NCI-H69 (cell line): Measurements from ENCODE around the gene ABTB2.

Experiments used
- DNase-seq: peaks from one replicate; lab custom pipeline; 2025; lab: John Stamatoyannopoulos, UW

ABTB2 gene

DNA sequence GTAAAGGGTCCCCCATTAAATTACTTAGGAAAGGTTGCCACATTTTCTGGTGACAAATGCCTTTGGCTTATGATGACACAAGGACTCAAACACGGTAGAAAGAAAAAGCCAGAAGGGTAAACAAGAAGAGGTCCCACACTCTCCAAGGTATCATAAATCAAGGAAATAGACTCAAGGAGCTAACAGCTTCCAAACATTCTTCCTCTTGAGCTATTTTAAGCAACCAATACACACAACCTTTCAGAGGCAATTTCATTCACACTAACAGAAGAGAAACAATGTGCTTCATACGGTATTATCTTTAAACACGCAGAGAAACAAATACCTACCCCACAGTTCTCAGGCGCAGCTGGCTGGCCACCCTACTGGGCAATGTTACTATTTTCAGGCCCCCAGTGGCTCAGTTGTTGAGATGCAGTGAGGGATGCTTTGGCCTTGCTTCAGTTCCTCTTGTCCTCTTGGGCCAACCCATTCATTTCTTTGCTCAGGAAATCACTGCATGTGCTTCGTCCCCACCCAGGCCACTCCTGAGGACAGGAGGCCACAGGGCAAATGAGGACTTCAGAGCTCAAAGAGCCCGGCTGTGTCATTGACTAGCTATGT, 15.8 kb downstream of the ABTB2 start:
- DNase-seq: peak; percentile 83

DNA sequence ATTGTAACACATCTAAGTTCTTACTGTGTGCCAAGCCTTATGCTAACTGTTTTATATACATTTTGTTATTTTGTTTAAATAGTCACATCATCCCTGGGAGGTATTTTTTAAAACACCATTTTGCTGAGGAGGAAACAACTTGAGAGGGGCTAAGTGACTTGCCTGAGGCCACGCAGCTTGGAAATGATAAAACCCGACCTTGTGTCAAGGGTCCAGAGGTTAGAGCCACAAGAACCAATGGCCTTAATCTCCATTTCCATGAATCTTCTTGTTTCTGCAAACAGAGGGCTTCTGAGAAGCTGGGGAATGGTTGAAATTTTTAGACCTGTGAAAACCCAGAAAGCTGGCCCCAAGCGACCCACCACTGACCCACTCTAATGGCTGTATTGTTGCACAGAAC, 16.7 kb downstream of the ABTB2 start:
- no peak for DNase-seq

DNA sequence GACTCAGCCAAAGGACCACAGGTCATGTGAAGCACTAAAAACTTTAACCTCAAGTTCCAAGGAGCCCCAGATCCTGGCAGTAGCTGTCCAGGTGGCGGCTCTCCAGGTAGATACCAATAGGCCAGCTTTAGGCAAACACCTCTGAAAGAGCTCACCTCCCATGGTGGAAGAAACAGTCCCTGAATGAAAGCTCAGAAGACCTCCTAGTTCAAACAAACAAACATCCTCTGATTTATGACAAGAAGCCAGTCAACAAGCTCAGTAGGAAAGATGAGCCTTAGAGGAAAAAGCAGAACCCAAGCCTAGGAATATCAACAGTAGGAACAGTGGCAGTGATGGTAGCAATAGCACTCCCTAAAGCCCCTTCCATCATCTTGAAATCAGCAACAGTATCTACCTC, 17.2 kb downstream of the ABTB2 start:
- DNase-seq: peak; percentile 67

DNA sequence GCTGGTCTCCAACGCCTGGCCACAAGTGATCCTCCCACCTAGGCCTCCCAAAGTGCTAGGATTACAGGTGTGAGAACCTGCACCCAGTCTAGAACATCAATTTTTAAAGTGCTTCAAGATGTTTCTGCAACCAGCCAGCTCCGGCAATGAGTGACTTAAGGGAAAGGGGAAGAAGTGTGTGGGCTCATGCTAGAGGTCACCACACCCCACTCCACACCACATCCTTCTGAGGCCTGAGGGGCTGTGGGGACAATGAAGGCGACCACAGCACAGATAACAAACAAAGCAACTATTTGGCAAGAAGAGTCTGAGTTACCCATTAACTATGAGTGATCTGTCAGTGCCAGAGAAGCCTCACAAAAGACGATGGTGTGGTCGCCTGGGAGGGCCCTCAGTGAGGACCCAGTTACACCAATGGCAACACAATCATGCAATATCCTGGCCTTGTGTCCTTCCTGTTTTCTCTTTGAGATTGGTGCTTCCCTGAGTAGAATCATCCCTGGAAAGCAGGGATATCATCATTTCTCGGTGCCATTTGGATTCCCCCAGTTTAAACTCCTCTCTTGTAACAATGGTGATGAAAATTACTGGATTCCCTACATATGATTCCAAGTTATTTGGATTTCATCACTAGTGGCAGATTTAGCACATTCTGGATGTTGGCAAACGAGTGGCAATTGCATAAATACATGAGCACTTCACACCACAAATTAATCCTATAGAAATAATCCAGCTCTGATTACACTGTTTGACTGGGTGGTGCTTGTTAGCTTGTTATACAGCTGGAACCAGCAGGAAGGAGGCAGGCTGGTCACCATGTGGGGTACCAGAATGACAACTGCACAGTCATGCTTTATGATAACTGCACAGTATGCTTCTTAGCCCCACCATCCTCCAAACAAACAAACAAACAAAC, 18.4 kb downstream of the ABTB2 start:
- DNase-seq: peak; percentile 80

DNA sequence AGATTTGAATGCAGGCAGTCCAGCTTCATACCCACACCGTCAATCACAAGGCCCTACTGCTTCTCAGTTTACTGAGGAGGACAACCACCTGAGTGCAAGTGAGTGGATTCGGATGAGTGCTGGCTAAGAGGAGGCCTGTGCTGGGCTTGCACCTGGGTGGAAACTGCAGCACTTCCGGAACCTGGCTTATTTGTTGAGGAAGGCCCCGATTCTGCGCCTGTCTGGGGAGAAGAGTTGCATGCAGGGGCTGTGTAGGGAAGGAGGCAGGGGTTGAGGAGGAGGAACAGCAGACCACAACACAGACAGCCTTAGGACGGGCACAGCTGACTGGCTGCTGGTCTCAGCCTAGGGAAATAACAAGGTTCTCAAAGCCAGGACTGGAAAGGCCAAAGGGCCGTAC, 20.8 kb downstream of the ABTB2 start:
- DNase-seq: no peak

DNA sequence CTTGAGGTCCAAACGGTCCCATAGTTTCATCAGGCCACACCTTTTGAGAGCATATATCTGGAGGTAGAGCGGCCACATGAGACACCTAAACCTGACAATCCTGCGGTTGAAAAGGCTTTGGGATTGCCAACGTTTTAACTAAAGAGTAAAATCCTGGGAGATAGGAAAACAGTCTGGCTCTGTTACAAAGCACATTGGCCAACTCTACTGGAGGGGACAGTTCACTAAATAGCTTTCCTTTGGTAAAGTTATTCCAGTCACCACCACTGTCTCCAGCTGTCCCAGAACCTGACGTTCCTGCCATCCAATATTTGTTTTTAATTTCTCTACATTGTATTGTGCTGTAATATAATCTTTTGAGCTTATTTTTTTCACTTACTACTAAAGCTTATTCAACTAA, 22.0 kb downstream of the ABTB2 start:
- DNase-seq: no peak

DNA sequence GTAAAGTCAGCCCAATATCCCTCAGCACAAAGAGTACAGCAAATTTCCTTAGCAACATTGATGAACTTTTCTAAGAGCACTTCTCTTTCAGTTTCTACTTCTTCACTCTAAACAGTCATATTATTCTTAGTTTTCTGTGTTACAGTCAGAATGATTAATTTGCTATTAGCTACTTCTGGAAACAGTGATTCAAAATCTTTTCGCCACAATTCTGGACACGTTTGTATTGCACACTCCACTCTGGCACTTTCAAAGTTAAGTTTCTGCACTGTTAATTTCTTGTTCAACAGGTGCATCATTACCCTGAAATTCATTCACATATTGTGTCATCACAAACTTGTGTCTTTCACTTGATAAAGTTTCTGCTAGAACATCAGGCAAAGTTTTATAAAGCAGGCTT, 22.5 kb downstream of the ABTB2 start:
- no peak for DNase-seq

DNA sequence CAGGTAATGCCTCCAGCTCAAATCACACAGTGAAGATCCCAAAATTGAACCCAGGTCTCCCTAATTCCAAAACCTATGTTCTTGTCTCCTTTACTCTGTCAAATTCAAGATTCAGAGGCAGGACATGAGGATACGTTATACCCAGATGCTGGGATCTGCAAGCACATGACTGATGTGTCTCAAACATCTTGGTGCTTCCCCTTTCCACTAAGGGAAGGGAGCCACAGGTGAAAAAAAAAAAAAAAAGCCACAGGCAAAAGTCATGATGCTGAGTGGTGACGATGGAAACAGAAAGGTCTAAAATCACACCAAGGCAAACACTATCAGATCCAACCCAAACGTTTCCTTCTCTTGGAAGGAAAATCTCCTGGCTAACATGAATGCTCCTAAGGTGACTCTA, 24.0 kb downstream of the ABTB2 start:
- DNase-seq: no peak

DNA sequence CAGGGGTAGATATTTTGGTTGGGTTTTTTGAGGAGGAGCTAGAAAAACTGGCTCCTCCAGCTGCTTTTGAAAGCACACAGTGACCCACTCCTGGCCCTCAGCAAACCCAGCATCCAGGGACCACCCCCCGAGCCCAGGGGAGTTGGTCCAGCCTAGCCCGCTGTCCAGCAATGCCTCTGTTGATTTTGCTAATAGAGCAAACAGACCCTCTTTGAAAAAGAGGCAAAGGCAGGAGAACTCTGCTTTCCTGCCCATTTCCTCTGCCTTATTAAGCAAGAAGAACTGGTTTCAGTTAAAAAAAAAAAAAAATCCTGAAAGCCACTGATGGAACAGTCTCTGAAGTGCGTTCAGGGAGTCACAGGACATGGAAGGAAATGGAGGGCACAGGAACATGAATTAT, 25.3 kb downstream of the ABTB2 start:
- peak; percentile 87 for DNase-seq

DNA sequence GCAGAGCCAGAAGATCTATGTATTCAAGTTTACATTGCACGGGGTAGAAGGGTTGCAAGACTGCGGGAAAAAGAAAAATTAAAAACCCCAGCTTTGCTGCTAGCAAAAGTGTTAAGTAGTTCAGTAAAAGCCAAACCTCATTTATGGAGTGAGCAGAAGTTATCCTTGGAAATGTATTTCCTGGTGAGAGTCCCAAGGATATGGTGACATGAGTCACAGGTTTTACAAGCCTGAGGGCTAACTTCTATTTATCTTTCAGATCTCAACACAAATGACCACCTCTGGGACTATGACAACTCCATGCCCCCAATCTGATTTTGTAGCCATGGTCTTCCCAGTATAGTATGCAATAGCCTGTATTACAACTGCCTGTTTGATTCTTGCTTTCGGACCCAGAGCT, 26.1 kb downstream of the ABTB2 start:
- peak; percentile 65 for DNase-seq

DNA sequence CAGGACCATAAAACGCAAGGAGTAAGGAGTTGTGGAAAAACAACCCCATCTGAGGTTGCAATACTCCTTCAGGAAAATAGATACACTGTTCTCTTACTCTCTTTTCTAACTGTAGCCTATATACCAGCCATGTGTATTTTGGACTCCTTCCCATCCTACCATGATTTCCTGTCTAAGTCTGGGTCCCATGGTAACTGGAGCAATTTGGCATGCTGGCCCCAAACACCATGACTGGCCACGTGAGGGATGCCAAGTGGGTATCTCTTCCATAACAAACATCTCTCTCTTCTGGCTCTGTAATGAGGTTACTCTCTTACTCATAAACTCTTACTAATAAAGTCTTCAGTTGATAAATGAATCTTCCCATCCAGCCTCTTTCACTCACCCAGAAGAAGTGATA, 26.5 kb downstream of the ABTB2 start:
- peak; percentile 95 for DNase-seq

DNA sequence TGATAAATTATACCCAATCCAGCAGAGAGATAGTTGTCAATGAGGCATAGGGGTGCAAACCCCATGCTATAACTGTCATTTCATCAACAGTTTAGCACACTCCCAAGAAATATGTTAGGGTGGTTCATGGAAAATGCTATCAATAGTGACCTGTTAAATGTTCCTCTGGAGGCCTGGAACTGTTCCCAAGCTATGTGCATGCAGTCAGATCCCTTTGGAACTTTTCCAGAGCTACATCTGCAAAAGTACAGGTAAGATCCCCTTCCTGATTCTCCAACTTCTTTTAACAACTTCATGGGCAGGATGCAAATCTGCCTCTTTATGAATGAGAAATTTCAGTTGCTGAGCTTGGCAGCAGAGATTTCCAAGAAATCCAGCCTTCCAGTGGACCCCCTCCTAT, 27.2 kb downstream of the ABTB2 start:
- DNase-seq: peak; percentile 72

DNA sequence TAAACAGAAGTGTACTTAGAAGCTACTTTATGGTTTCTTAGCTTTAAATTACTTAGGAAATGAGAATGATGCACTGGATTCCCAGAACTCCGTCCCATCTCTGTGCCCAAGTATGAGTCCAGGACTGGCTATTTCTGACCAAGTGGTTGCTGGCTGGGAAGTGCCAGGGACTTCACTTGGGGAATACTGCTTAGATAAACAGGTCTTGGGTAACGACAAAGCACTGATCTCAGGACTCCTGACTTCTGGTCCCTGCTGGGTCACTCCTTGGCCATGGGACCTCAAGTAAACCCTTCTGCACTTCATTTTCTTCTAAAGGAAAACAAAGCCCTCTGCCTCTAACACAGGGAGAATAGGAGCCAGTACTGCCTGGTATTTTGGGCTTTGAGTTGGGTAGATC, 27.9 kb downstream of the ABTB2 start:
- no peak for DNase-seq

DNA sequence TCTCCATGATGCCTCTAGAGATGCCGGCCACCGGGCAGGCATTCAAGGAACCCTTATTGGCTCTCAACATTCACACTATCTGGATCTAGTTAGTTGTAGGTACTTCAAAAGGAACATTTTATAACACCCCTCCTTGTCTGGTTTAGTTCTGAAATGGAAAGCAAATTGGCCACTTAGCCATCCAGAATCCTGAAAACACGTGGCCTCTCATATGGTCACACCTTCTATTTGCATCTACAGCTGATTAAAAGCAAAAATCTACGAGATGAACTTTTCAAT, 29.2 kb downstream of the ABTB2 start:
- DNase-seq: no peak

DNA sequence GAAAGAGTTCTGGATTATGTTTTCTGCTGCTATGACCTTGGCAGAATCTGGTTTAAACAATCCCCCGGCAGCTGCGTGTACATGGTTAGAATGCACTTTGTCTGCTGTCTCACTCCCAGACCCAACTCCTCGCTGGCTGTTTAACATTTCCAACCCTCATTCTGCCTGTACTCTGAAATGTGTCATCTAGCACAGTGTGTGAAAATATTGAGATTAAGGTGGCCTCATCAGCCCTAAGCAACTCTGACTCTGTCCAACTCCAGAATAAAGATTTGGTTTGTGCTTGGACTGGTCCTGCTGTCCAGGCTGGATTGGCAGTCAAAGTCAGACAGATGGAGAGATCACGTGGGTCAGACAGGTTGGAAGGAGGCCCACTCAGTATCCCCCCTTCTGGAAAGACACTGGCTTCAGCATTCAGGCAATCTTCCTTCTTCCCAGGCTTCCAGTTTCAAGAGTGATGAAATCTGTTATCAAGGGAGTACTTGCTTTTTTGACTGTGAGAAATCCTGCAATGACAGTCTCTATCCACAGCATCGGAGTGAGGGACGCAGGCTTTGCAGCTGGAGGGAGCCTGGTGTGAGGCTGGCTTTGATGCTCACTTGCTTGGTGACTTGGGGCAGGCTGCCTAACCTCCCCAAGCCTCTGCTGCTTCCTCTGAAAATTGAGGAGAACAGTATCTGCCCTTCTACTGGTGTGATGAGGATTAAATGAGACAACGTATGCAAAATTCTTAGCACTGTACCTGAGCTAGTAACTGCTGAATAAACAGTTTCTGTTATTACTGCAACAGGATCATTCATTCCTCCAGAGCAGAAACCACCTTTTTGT, 29.8 kb downstream of the ABTB2 start:
- DNase-seq: peak; percentile 60

DNA sequence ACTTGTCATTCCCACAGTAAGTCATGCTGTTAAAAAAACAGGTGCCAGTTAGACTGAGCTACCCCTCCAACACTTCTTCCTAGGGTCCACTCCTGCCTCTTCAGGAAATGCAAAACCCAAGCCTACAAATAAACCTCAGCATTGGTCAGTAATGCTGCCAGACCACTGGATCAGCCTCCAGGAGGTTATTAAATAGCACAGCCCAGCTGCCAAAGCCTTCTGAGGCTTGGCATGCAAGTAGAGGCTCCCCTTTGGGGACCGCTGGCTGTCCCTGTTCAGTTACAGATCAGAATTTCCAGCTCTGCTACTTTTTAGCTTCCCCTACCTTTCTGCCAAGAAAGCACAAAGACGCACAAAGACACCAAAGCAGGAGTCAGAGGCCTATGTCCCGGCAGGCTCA, 33.3 kb downstream of the ABTB2 start:
- DNase-seq: no peak

DNA sequence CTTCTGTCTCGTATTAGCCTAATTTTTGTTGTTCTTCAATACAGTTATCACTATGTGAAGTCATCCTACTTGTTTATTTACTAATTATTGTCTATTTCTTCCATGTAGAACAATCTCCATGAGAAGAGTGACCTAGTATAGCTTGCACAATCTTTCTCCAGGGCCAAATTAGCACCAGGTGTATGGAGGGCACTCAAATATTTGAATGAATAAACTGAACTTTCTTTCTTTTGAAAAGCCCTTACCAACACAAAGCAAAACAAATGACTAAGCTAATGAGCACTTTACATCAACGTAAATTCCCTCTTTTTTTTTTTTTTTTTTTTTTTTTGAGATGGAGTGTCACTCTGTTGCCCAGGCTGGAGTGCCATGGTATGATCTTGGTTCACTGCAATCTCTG, 34.2 kb downstream of the ABTB2 start:
- DNase-seq: peak; percentile 60

DNA sequence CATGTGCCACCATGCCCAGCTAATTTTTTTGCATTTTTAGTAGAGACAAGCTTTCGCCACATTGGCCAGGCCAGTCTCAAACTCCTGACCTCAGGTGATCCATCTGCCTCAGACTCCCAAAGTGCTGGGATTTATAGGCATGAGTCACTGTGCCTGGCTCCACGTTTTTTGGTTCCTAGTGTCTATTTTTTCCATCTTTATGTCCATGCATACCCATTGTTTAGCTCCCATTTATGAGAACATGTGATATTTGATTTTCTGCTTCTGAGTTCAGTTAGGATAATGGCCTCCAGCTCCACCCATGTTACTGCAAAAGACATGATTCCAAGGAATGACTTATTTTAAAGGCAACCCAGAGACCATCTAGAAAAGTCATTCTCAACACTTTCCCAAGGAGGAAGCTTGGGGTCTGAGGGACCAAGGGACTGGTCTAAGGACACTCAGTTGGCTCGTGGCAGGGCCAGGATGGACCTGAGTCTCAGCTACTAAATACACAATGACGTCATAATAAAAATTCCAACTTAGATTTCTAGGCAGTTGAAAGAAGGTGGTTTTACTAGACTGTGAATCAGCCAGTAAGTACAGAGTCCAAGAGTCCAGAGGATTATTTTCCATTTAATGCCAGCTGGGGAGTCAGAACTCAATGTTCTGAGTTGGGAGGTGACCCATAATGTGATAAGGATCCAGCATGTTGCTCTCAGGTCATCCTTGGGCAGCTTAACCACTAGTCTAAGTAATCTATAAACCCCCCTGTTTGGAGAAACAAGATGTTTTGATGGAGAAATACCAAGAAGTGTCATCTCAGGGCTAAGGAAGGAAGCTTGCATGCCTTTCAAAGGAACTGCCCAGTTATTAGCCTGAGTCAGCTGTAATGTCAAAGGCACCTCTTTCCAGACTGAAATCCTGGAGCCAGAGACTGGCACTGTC, 39.4 kb downstream of the ABTB2 start:
- no peak for DNase-seq

DNA sequence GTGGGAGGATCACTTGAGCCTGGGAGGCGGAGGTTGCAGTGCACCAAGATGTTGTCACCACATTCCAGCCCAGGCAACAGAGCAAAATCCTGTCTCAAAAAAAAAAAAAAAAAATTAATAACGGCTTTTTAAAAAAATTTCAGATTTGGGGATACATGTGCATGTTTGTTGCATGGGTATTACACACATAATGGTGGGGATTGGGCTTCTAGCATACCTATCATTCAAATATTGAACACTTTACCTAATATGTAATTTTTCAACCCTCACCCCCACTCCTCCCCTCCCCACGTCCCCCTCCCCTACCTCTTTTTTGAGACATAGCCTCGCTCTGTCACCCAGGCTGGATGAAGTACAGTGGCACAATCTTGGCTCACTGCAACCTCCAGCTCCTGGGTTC, 40.1 kb downstream of the ABTB2 start:
- no peak for DNase-seq

DNA sequence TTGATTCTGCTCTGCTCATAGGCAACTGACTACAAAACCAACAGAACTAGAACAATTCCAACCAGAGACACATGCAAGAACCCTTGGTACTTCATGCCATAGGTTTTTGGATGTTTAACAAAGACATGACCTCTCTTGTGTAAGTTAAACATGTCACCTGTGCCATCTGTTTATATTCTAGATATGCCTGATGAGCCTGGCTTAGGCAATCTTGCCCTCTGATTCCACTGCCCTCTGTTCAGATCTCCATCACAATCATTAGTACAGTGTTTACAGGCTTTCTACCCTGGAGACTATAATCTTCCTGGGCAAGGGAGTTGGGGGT, 40.8 kb downstream of the ABTB2 start:
- DNase-seq: peak; percentile 30

DNA sequence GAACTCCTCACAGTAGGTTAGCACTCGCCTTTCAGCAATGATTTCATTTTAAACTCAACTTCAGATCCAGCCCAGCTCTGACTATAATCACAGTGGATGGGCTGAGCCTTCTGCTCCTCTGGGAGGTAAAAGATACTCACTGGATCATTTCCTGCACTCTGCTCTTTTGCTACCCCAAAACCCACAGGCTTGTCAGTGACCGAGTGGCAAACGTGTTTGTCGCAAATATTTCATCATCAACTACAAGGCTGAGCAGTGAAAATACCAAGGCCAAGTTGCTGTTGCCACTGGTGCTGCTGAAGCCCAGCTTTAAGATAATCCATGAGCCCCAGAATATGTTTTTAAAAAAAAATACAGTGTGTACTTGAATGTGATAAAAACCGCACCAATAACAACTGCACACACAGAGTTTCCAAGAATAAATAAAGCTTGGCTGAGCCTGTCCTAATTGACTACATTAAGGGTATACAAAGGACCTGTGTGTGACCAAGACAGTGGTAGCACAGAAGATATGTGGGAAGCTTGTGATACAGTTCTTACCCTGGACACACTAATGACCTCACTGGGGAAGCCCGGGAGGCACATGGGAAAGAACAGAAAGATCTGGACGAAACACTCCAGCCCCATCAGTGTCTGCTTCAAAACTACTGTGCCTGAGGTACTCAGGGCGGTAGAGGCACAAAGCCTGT, 41.3 kb downstream of the ABTB2 start:
- DNase-seq: no peak

DNA sequence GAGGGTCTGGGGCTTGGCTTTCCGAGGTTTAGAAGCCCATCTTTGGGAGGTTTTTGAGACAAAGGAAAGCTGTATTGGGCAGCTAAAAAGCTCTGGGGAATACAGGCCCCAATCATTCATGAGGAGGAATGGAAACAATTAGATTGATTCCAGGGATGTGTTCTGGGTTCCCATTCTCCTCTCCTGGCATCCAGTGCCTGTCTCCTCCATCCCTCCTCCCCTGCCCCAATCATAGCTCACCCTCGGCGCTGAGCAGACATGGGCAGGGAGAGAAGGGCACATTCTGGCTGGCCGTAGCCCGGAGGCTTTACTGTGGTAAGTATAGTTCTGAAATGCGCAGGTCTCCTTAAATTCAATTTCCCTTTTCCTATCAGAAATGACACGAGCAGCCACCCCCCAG, 42.4 kb downstream of the ABTB2 start:
- DNase-seq: no peak
